Activated CD8-positive, alpha-beta memory T cell treated with anti-CD3 and anti-CD28 coated beads for 1 hour (primary cell): Measurements from ENCODE around the gene TENM4.

ENCODE experiments used
- DNase-seq, 2 donors: peaks; one replicate each; pipeline ENCODE4 v3.0.0-alpha.2; 2020; ENCODE audit warnings: low read depth in 1 of 2; ENCODE audit errors: extremely low read depth in 1 of 2

TENM4 gene

GRCh38 chr11:79150966-79151365 lies 289.9 kb downstream of the TENM4 start:
- DNase-seq, result no peak

- DNase-seq, result no peak
Observed at GRCh38 chr11:79150320-79150719, 290.5 kb downstream of the TENM4 start.

GRCh38 chr11:79147731-79148130 lies 293.1 kb downstream of the TENM4 start:
- DNase-seq, result no peak

GRCh38 chr11:79147011-79147410 lies 293.8 kb downstream of the TENM4 start:
- DNase-seq, result no peak

- no peak for DNase-seq
Observed at GRCh38 chr11:79139900-79140299, 300.9 kb downstream of the TENM4 start.

- DNase-seq, result no peak
Observed at GRCh38 chr11:79129702-79130101, 311.1 kb downstream of the TENM4 start.

GRCh38 chr11:79128291-79128690 lies 312.5 kb downstream of the TENM4 start:
- no peak for DNase-seq

GRCh38 chr11:79122759-79123158 lies 318.1 kb downstream of the TENM4 start:
- DNase-seq, result no peak

GRCh38 chr11:79121351-79121750 lies 319.5 kb downstream of the TENM4 start:
- no peak for DNase-seq

- DNase-seq, result no peak
Observed at GRCh38 chr11:79119491-79120284, 321.1 kb downstream of the TENM4 start.

- no peak for DNase-seq
Observed at GRCh38 chr11:79117488-79117887, 323.3 kb downstream of the TENM4 start.

GRCh38 chr11:79116600-79116999 lies 324.2 kb downstream of the TENM4 start:
- DNase-seq, result no peak

- no peak for DNase-seq
Observed at GRCh38 chr11:79113054-79113690, 327.7 kb downstream of the TENM4 start.

GRCh38 chr11:79110796-79111195 lies 330.0 kb downstream of the TENM4 start:
- DNase-seq, result no peak

- DNase-seq, result no peak
Observed at GRCh38 chr11:79110321-79110720, 330.5 kb downstream of the TENM4 start.

- no peak for DNase-seq
Observed at GRCh38 chr11:79108851-79109250, 332.0 kb downstream of the TENM4 start.

- DNase-seq, result no peak
Observed at GRCh38 chr11:79102840-79103239, 338.0 kb downstream of the TENM4 start.

GRCh38 chr11:79101656-79102055 lies 339.2 kb downstream of the TENM4 start:
- no peak for DNase-seq

- DNase-seq, result no peak
Observed at GRCh38 chr11:79100093-79100910, 340.5 kb downstream of the TENM4 start.

- DNase-seq, result no peak
Observed at GRCh38 chr11:79098146-79098545, 342.7 kb downstream of the TENM4 start.

- no peak for DNase-seq
Observed at GRCh38 chr11:79097246-79097875, 343.5 kb downstream of the TENM4 start.
